HAP-1 (cell line): ENCODE results near the gene MMRN1.

Source experiments
- DNase-seq, 2 experiments: peaks; one replicate each; pipeline ENCODE4 v3.0.0-alpha.2; 2016 to 2020; ENCODE audit warnings: low spot score in 2 of 2
- H3K27me3 ChIP-seq: fragments of 250-450 bp; sonication (Bioruptor Pico); 2 replicates; pipeline ENCODE4 v1.5.1; 2020; ENCODE audit warnings: low read depth, mild to moderate bottlenecking, moderate library complexity
- H3K36me3 ChIP-seq: fragments of 250-450 bp; sonication (Bioruptor Pico); replicated peaks from 2 replicates; pipeline ENCODE4 v1.5.1; 2020; ENCODE audit warnings: mild to moderate bottlenecking
- H3K4me1 ChIP-seq: fragments of 250-450 bp; sonication (Bioruptor Pico); 2 replicates; pipeline ENCODE4 v1.5.1; 2020; ENCODE audit warnings: mild to moderate bottlenecking
- H3K4me3 ChIP-seq: fragments of 250-450 bp; sonication (Bioruptor Pico); 2 replicates; pipeline ENCODE4 v1.5.1; 2020; ENCODE audit warnings: mild to moderate bottlenecking, moderate library complexity
- H3K9me3 ChIP-seq: fragments of 250-450 bp; sonication (Bioruptor Pico); 2 replicates; pipeline ENCODE4 v1.5.1; 2020; ENCODE audit warnings: mild to moderate bottlenecking, moderate library complexity
- in situ Hi-C: fragments of 300-500 bp; cut with MboI; formaldehyde crosslinking; loops from 3 replicates; pipeline ENCODE4 v1.14.3; 2020; ENCODE audit warnings: low sequenced_read_pairs, inconsistent platforms, mixed read lengths

Gene MMRN1

GRCh38 chr4:89995006-89995405, 100.4 kb downstream of the MMRN1 start:
- Histone ChIP-seq H3K4me3 (no peak overlapping the region), H3K9me3 (no peaks in the 10 kb centered on the region), H3K4me1 (peaks cover 32% of the 10 kb centered on the region), H3K36me3 (no peaks in the 10 kb centered on the region), H3K27me3 (no peaks in the 10 kb centered on the region)
- in situ Hi-C loops, result no loop called here
- DNase-seq, result no peak

DNA sequence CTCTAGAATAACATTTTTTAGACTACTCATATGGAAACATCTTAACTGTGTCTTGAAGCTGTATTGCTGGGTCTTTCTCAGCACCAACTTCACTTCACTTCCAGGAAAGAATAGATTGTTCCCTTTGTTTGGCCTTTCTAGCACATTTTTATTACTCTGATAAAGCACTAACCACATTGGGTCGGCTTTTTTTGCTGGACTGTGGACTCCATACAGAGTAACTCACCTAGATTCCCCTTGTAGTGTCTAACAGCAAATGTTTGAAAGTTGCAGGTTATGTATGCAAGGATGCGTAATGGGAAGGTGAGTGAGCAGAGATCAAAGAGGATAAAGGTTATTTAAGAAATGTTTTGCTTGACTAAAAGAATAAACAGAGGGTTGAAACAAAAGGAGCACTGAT, 101.2 kb downstream of the MMRN1 start:
- in situ Hi-C loops, result no loop called here

DNA sequence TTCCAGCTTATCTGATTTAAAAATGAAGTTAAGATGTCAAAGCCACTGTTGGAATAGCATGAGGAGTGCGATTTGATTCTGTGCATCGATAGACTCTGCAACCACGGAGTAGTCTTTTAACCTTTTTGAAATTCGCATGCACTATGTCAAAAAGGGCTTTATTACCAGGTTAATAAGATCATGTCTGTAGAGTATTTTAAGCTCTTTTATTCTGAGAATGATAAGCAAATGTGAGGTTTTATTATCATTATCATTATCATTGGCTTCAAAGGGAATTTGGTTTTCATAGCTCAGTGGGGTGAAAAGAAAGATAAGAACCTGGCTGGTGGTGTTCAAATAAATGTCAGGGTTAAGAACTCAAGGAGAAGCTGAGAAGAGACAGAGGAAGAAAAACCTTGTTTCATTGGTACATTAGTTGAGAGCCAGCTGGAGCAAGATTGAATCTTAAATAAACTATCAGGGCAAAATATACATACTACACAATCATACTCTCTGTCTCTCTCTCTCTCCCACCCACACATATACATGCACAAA, 102.6 kb downstream of the MMRN1 start:
- no peaks in the 10 kb centered on the region for H3K27me3 ChIP-seq
- no peaks in the 10 kb centered on the region for H3K9me3 ChIP-seq
- H3K4me3 ChIP-seq, result no peak overlapping the region
- H3K4me1 ChIP-seq, result peaks cover 39% of the 10 kb centered on the region
- H3K36me3 ChIP-seq, result no peaks in the 10 kb centered on the region
- no peak for DNase-seq
- in situ Hi-C loops, result no loop called here

More for the DNA sequence above, 101.2 kb downstream of the MMRN1 start:
- no peak overlapping the region for H3K4me3 ChIP-seq
- peaks cover 32% of the 10 kb centered on the region for H3K4me1 ChIP-seq
- DNase-seq, result no peak
- H3K27me3 ChIP-seq, result no peaks in the 10 kb centered on the region
- no peaks in the 10 kb centered on the region for H3K9me3 ChIP-seq
- H3K36me3 ChIP-seq, result no peaks in the 10 kb centered on the region

DNA sequence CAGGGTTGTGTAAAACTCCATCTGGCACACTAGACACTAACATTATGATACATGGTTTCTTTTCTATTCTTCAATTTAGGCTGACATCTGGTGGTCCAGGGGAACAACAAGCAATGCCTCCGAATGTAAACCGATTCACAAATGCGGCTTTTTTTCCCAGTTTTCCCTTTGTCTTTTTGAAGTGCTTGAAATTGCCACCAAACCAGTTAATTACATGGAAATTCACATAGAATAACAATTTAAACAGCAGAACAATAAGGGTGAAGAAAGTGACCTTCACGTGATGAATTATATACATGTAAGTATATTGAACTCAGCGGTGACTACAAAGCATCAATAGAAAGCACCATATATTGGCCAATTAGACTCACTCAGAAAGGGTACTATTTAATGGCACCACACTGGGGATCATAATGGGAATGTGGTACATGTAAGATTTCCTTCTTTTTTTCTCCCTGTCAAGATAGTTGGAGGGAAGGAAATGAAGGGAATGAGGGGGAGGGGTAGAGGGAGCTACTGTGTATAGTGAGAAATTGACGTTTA, 103.9 kb downstream of the MMRN1 start:
- in situ Hi-C loops, result no loop called here
- no peak overlapping the region for H3K4me3 ChIP-seq
- no peaks in the 10 kb centered on the region for H3K27me3 ChIP-seq
- H3K4me1 ChIP-seq, result peaks cover 45% of the 10 kb centered on the region
- no peaks in the 10 kb centered on the region for H3K9me3 ChIP-seq
- no peaks in the 10 kb centered on the region for H3K36me3 ChIP-seq
- DNase-seq, result peak; percentile 35 to 82

- no peaks in the 10 kb centered on the region for H3K27me3 ChIP-seq
- DNase-seq, result no peak
- H3K36me3 ChIP-seq, result no peaks in the 10 kb centered on the region
- no peaks in the 10 kb centered on the region for H3K9me3 ChIP-seq
- H3K4me3 ChIP-seq, result no peak overlapping the region
- peaks cover 42% of the 10 kb centered on the region for H3K4me1 ChIP-seq
- in situ Hi-C loops, result no loop called here
Measured at GRCh38 chr4:90001023-90001422, 106.4 kb downstream of the MMRN1 start.

DNA sequence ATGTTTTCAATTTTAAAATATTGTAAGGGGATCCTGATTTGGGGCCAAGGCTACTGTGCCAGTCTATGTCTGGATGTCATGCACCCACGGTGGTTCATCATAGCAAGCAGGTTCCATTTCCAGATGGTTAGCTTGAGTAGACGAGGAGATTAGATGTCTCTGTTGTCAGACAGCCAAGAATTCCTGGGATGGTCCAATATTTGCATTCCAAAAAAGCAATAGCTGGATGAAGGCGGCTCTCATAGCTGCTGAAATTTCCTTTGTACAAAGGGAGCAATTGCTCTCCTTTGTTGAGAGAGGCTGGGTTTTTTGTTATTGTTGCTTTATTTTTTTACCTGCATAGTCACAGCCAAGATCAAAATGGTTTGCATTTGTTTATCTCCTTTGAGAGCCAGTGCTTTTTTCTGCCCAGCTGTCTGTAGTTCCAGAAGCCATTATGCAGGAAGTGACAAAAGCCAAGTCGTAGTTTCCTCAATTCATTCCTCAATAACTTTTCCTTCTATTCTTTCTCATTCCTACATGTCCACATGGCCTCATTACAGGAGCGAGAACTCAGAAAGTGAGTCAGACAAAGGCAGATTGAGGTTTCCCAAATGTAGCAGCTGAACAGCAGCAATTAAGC, 107.9 kb downstream of the MMRN1 start:
- in situ Hi-C loops, result no loop called here
- peak; percentile 74 to 94 for DNase-seq

More for the DNA sequence above, 107.9 kb downstream of the MMRN1 start:
- Histone ChIP-seq H3K9me3 (no peaks in the 10 kb centered on the region), H3K4me3 (no peak overlapping the region), H3K27me3 (no peaks in the 10 kb centered on the region), H3K36me3 (no peaks in the 10 kb centered on the region), H3K4me1 (peaks cover 42% of the 10 kb centered on the region)
